HFFc6 (cell line): Measurements from ENCODE around the gene GNB1L. TPM values are rescaled to one million over a fixed set of nuclear protein-coding genes. Genes with fewer than 3 reads are reported as not detected.

ENCODE experiments used
- DNase-seq: peaks from one replicate; pipeline ENCODE4 v3.0.0-alpha.2; 2018
- H3K27ac Mint-ChIP-seq: 2 replicates; pipeline ENCODE4 v1.8.0; 2020; ENCODE audit warnings: mild to moderate bottlenecking, mixed read lengths
- H3K27me3 Mint-ChIP-seq: 2 replicates; pipeline ENCODE4 v1.8.0; 2021; ENCODE audit warnings: mild to moderate bottlenecking, moderate library complexity, mixed read lengths; ENCODE audit not compliant: insufficient read depth
- H3K36me3 Mint-ChIP-seq: 2 replicates; pipeline ENCODE4 v1.8.0; 2021; ENCODE audit warnings: low read depth, mixed read lengths
- H3K4me1 Mint-ChIP-seq: 2 replicates; pipeline ENCODE4 v1.8.0; 2020; ENCODE audit warnings: low read depth, mixed read lengths
- H3K4me3 Mint-ChIP-seq: 2 replicates; pipeline ENCODE4 v1.8.0; 2020; ENCODE audit warnings: mild to moderate bottlenecking, moderate library complexity, mixed read lengths
- H3K9me3 Mint-ChIP-seq: 2 replicates; pipeline ENCODE4 v1.8.0; 2020; ENCODE audit warnings: mild to moderate bottlenecking, mixed read lengths
- CTCF ChIP-seq: fragments of 200-600 bp; sonication (generic); IDR thresholded peaks from 2 replicates; pipeline ENCODE4 v1.5.0; 2021; ENCODE audit warnings: antibody characterized with exemption, mild to moderate bottlenecking
- total RNA-seq, 6 experiments: library from RNA; stranded (reverse); fragmentation: NEBNext Ultra II Directional; extraction: Animal tissue kit (Norgen Biotek cat#: 25700); gene quantifications; 2 replicates in 1 of 6; 3 replicates in 5 of 6; pipeline ENCODE4 v1.2.3, GENCODE V29; 2021

The GNB1L gene
- total RNA-seq, 6 experiments from 2014 or later: 6.6 to 9.6 (median 7.6) TPM

GRCh38 chr22:19849835-19850762 lies 4.6 kb downstream of the GNB1L start:
- no peak overlapping the region for H3K4me3 Mint-ChIP-seq
- peaks cover 26% of the 10 kb centered on the region for H3K36me3 Mint-ChIP-seq
- H3K4me1 Mint-ChIP-seq: peaks cover 56% of the 10 kb centered on the region
- TF ChIP-seq CTCF: no peak
- no peaks in the 10 kb centered on the region for H3K9me3 Mint-ChIP-seq
- peak overlapping the region; percentile 59 for H3K27ac Mint-ChIP-seq
- H3K27me3 Mint-ChIP-seq: peaks cover 3% of the 10 kb centered on the region
- DNase-seq: no peak

GRCh38 chr22:19848298-19849224 lies 6.1 kb downstream of the GNB1L start:
- Mint-ChIP-seq H3K9me3 (no peaks in the 10 kb centered on the region), H3K27ac (peak overlapping the region; percentile 49), H3K4me3 (no peak overlapping the region; the same call in 1 of the 2 replicates), H3K36me3 (peaks cover 20% of the 10 kb centered on the region), H3K27me3 (peaks cover 3% of the 10 kb centered on the region), H3K4me1 (peaks cover 66% of the 10 kb centered on the region)
- peak; percentile 23 for DNase-seq
- TF ChIP-seq CTCF: no peak

- DNase-seq: no peak
- no peak for TF ChIP-seq CTCF
- Mint-ChIP-seq H3K4me1 (peaks cover 53% of the 10 kb centered on the region), H3K27ac (no peak overlapping the region), H3K4me3 (no peak overlapping the region), H3K36me3 (peaks cover 13% of the 10 kb centered on the region), H3K9me3 (no peaks in the 10 kb centered on the region), H3K27me3 (peaks cover 3% of the 10 kb centered on the region)
Observed at GRCh38 chr22:19847345-19847632, 7.4 kb downstream of the GNB1L start.

- peaks cover 50% of the 10 kb centered on the region for H3K4me1 Mint-ChIP-seq
- TF ChIP-seq CTCF: no peak
- no peak overlapping the region for H3K27ac Mint-ChIP-seq
- peaks cover 3% of the 10 kb centered on the region; the same call in 1 of the 2 replicates for H3K27me3 Mint-ChIP-seq
- H3K4me3 Mint-ChIP-seq: no peak overlapping the region
- no peaks in the 10 kb centered on the region for H3K9me3 Mint-ChIP-seq
- DNase-seq: no peak
- H3K36me3 Mint-ChIP-seq: peaks cover 13% of the 10 kb centered on the region
Observed at GRCh38 chr22:19846620-19847344, 7.9 kb downstream of the GNB1L start.

GRCh38 chr22:19845054-19845722 lies 9.5 kb downstream of the GNB1L start:
- Mint-ChIP-seq H3K36me3 (peaks cover 7% of the 10 kb centered on the region), H3K27ac (peak overlapping the region; percentile 84), H3K4me3 (peak overlapping the region; percentile 48; the same call in 1 of the 2 replicates), H3K4me1 (peaks cover 59% of the 10 kb centered on the region), H3K27me3 (peaks cover 3% of the 10 kb centered on the region), H3K9me3 (no peaks in the 10 kb centered on the region)
- DNase-seq: no peak
- TF ChIP-seq CTCF: no peak
